AG09319 (cell line): ENCODE data around the gene PRSS50.

ENCODE experiments used
- DNase-seq: peaks from one replicate; pipeline ENCODE4 v3.0.0-alpha.2; 2010; ENCODE audit warnings: low read depth; ENCODE audit errors: extremely low read depth
- CTCF ChIP-seq: IDR thresholded peaks from 2 replicates; pipeline ENCODE4 v1.5.1; 2011; ENCODE audit warnings: low read depth, mild to moderate bottlenecking, inconsistent platforms, low read length, moderate library complexity

PRSS50 gene

DNA sequence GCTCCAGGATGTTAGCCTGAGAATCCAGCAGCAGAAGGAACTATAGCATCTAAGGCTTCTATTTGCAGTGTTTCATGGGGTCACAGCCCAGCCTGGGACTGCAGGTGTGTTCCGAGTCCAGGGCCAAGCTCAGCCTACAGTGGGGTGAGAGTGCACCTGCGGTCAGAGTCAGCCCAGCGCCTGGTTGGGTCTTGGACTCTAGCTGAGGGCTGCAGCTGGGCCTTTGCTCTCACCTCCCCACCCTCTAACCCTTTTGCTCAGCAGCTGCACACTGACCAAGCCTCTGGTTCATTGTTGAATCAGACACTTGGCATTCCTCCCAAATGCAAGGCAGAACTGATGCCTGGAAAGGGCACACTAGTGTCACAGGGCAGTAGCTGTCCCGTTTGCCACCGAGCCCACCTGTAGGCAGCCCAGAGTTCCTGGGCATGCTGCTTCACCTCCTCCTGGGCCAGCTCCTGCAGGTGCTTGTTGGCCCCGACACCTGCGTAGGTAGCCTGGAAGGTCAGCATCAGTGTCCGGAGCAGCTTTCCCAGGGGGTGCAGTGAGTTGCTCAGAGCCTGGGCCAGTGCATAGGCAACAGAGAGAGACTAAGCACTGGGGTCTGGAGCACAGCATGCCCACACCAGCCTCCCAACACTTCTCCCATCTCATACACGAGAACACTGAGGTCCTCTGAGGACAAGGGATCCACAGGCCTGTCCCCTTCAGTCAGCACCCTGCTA lies 41.7 kb downstream of the PRSS50 start:
- DNase-seq, result no peak
- no peak for TF ChIP-seq CTCF

- no peak for TF ChIP-seq CTCF
- DNase-seq, result no peak
These were observed 42.2 kb downstream of the PRSS50 start for GRCh38 chr3:46675426-46675825.

DNA sequence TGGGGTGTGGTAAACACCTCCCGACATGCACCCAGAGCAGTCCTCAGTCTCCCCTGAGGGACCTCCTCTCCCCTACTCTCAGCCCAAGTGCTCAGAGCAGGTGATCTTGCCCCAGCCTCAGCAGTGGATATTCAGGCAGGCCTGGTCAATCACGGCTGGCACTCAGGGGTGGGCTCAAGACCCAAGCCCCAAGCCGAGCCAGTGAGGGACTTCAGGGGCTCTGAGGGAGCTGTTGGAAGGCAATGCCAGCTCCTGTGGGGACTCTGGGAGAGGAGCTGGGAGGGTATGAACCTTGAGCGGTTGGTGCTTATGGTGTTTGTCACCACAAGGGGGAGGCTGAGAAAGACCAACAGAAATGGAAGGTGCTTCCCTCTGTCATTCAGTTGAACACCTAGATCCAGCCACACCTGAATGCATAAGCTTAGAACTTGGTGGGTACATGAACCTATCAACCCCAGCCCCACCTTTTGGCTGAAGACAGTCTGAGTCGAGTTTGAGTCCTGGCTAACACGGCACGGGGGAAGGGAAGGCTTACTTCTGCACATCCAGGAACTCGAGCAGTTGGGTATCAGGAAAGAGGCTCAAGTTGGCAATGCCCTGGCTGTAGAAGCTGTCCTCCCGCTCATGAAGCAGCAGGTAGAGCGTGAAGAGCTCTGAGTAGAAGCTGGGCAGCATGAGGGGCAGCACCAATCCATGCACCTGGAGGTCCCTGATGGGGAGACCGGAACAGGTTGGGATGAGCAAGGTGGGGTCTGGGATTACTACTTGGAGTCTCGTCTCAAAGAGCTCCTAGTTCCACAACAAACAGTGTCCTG lies 43.4 kb downstream of the PRSS50 start:
- peak; percentile 1; the same call in 1 of the 2 replicates for TF ChIP-seq CTCF
- DNase-seq, result no peak

GRCh38 chr3:46673151-46674030 lies 44.3 kb downstream of the PRSS50 start:
- no peak for TF ChIP-seq CTCF
- DNase-seq, result no peak

GRCh38 chr3:46672349-46672695 lies 45.3 kb downstream of the PRSS50 start:
- TF ChIP-seq CTCF, result no peak
- no peak for DNase-seq

DNA sequence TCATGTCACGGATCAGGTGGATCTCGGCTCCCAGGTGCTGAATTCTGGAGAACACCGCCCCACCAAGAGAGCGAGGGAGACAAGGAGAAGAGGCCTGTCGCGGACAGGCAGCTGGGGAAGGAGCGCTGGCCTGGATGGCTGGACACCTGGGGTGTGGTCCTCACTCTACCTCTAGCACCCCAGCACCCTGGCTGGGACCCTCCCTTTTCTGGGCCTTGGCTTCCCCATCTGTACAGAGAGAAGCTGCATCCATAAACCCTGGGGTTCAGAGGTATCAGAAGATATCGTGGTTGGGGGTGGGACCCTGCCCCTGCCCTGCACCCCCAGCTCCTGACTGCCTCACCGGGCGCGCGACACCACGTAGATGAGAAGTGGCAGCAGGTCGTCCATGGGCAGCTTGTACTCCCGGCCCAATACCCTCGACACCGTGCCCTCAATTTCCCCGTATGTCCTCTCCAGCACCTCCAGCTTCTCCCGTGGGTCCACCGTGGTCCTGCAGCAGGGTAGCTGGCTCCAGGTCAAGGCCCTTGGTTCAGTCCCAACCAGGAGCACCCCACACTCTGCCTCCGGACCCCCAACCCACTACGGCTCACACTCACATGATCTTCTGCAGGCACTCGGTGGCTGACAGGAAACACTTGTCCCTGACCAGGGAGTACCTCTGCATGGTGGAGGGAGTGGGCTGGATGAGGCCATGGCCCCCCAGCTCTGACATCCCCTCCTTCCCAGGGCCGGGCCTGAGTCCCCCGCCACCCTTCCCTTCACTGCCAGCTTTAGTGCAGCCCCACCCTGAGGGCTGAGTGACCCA lies 45.9 kb downstream of the PRSS50 start:
- TF ChIP-seq CTCF, result no peak
- DNase-seq, result no peak
